HEK293 (cell line): ENCODE results near the gene WDR82.

ENCODE experiments used
- FEZF1 ChIP-seq: fragments of 450-650 bp; formaldehyde crosslinking; IDR thresholded peaks from 2 replicates; pipeline ENCODE4 v1.5.1; 2016; ENCODE audit warnings: missing biosample characterization, missing genetic modification characterization
- GFI1B ChIP-seq: fragments of 450-650 bp; formaldehyde crosslinking; IDR thresholded peaks from 2 replicates; pipeline ENCODE4 v1.5.1; 2016; ENCODE audit warnings: missing biosample characterization, missing genetic modification characterization
- HIC1 ChIP-seq: fragments of 450-650 bp; formaldehyde crosslinking; IDR thresholded peaks from 2 replicates; pipeline ENCODE4 v1.5.1; 2016; ENCODE audit warnings: missing biosample characterization, missing genetic modification characterization
- HOXD13 ChIP-seq: sonication (generic); formaldehyde crosslinking; IDR thresholded peaks from 2 replicates; pipeline ENCODE4 v1.8.0; 2022; ENCODE audit warnings: missing genetic modification reagents, borderline replicate concordance
- INSM2 ChIP-seq: fragments of 450-650 bp; formaldehyde crosslinking; IDR thresholded peaks from 2 replicates; pipeline ENCODE4 v1.5.1; 2016; ENCODE audit warnings: missing biosample characterization, missing genetic modification characterization
- PBX3 ChIP-seq: sonication (generic); formaldehyde crosslinking; IDR thresholded peaks from 2 replicates; pipeline ENCODE4 v1.8.1; 2022; ENCODE audit warnings: mild to moderate bottlenecking, moderate library complexity, missing genetic modification reagents
- PRDM1 ChIP-seq: fragments of 450-650 bp; formaldehyde crosslinking; IDR thresholded peaks from 2 replicates; pipeline ENCODE4; 2016; ENCODE audit warnings: missing biosample characterization, missing genetic modification characterization
- SCRT1 ChIP-seq: fragments of 450-650 bp; formaldehyde crosslinking; IDR thresholded peaks from 2 replicates; pipeline ENCODE4 v1.5.1; 2016; ENCODE audit warnings: missing biosample characterization, missing genetic modification characterization, borderline replicate concordance
- ZBTB1 ChIP-seq: fragments of 450-650 bp; formaldehyde crosslinking; IDR thresholded peaks from 2 replicates; pipeline ENCODE4 v1.5.1; 2016; ENCODE audit warnings: missing biosample characterization, missing genetic modification characterization
- ZBTB21 ChIP-seq: fragments of 450-650 bp; formaldehyde crosslinking; IDR thresholded peaks from 2 replicates; pipeline ENCODE4 v1.5.1; 2017; ENCODE audit warnings: missing biosample characterization, missing genetic modification characterization
- ZEB2 ChIP-seq: fragments of 450-650 bp; formaldehyde crosslinking; IDR thresholded peaks from 2 replicates; pipeline ENCODE4 v1.5.1; 2016; ENCODE audit warnings: missing biosample characterization, missing genetic modification characterization
- ZFP37 ChIP-seq: fragments of 450-650 bp; formaldehyde crosslinking; IDR thresholded peaks from 2 replicates; pipeline ENCODE4 v1.5.1; 2016; ENCODE audit warnings: missing biosample characterization, missing genetic modification characterization
- ZNF112 ChIP-seq: fragments of 450-650 bp; formaldehyde crosslinking; IDR thresholded peaks from 2 replicates; pipeline ENCODE4 v1.5.0; 2017; ENCODE audit warnings: missing biosample characterization, missing genetic modification characterization
- ZNF133 ChIP-seq: fragments of 450-650 bp; formaldehyde crosslinking; IDR thresholded peaks from 2 replicates; pipeline ENCODE4 v1.5.1; 2016; ENCODE audit warnings: missing biosample characterization, missing genetic modification characterization
- ZNF140 ChIP-seq: fragments of 450-650 bp; formaldehyde crosslinking; IDR thresholded peaks from 2 replicates; pipeline ENCODE4 v1.5.1; 2016; ENCODE audit warnings: missing biosample characterization, missing genetic modification characterization
- ZNF292 ChIP-seq: fragments of 450-650 bp; formaldehyde crosslinking; IDR thresholded peaks from 2 replicates; pipeline ENCODE4 v1.5.1; 2016; ENCODE audit warnings: low read depth, missing biosample characterization, missing genetic modification characterization, borderline replicate concordance
- ZNF416 ChIP-seq: fragments of 450-650 bp; formaldehyde crosslinking; IDR thresholded peaks from 2 replicates; pipeline ENCODE4 v1.5.1; 2016; ENCODE audit warnings: missing biosample characterization, missing genetic modification characterization
- ZNF433 ChIP-seq: fragments of 450-650 bp; formaldehyde crosslinking; IDR thresholded peaks from 2 replicates; pipeline ENCODE4 v1.5.1; 2016; ENCODE audit warnings: missing biosample characterization, missing genetic modification characterization, low read depth
- ZNF514 ChIP-seq: fragments of 450-650 bp; formaldehyde crosslinking; IDR thresholded peaks from 2 replicates; pipeline ENCODE4 v1.5.1; 2016; ENCODE audit warnings: missing biosample characterization, missing genetic modification characterization
- ZNF624 ChIP-seq: fragments of 450-650 bp; formaldehyde crosslinking; IDR thresholded peaks from 2 replicates; pipeline ENCODE4 v1.5.1; 2017; ENCODE audit warnings: missing biosample characterization, missing genetic modification characterization
- ZNF639 ChIP-seq: fragments of 450-650 bp; formaldehyde crosslinking; IDR thresholded peaks from 2 replicates; pipeline ENCODE4 v1.5.1; 2016; ENCODE audit warnings: missing biosample characterization, missing genetic modification characterization
- ZNF664 ChIP-seq: fragments of 450-650 bp; formaldehyde crosslinking; IDR thresholded peaks from 2 replicates; pipeline ENCODE4 v1.5.1; 2016; ENCODE audit warnings: missing biosample characterization, missing genetic modification characterization
- ZNF768 ChIP-seq: fragments of 450-650 bp; formaldehyde crosslinking; IDR thresholded peaks from 2 replicates; pipeline ENCODE4 v1.5.1; 2018; ENCODE audit warnings: missing biosample characterization, mild to moderate bottlenecking, missing genetic modification characterization
- ZSCAN5A ChIP-seq: fragments of 450-650 bp; formaldehyde crosslinking; IDR thresholded peaks from 2 replicates; pipeline ENCODE4 v1.5.1; 2016; ENCODE audit warnings: missing biosample characterization, missing genetic modification characterization
- TF ChIP-seq, protein P1 (sequence below): fragments of 450-650 bp; formaldehyde crosslinking; IDR thresholded peaks from 2 replicates; pipeline ENCODE4 v1.5.1; 2016; ENCODE audit warnings: missing biosample characterization, missing genetic modification characterization
- TF ChIP-seq, protein P2 (sequence below): fragments of 450-650 bp; formaldehyde crosslinking; IDR thresholded peaks from 2 replicates; pipeline ENCODE4 v1.5.1; 2016; ENCODE audit warnings: missing biosample characterization, missing genetic modification characterization

Gene WDR82

DNA sequence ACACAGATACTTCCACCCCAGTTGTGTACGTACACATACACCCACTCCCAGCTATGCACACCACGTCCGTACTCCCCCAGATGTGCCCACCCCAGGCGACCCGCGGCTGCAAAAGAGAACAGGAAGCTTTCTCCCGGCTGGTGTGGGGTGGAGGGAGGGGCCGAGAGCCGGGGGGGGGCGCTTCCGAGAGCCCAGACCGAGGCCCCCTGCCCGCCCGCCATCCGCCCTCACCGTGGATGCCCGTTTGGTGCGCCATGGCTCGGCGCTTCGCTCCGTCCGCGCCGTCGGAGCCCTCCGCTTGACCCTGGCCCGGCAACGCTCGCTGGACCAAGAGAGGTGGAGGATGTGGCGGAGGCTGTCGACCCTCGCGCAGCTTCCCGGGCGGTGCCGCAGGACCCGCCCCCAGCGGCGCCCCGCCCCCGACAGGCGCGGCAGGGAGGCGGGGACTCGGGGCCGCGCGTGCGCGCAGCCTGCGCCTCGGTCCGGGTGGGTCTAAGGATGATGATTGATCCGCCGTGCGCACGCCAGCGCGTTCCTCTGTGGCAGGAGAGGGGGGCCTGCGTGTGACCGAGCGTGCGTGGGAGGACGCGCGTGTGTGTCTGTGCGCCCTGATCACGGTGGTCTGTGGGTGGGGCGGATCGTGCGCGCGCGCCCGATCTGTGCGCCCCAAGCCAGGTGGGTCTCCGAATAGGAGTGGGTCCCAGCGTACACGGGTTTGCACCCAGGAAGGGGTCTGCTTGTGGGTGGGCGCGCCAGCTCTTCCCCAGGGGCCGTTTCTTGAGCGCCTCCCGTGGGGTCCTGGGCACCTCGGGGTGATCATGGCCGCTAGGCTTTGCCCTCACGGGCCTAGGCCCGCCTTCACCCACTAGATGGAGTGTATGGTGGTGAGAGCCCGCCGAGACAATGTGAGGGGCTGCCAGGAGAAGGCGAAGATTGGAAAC, 39.4 kb downstream of the WDR82 start, which contains the start of gene TWF2 (continued):
- TF ChIP-seq ZBTB21 (tag by site-specific recombination): no peak
- no peak for TF ChIP-seq ZNF624
- TF ChIP-seq HIC1 (tag by site-specific recombination): peak; percentile 59
- no peak for TF ChIP-seq ZNF140 (tag by site-specific recombination)
- TF ChIP-seq PBX3 (CRISPR knock-in tag): 0 out of 2 replicates have a peak, but pooled peaks have one; percentile 69
- no peak for TF ChIP-seq INSM2
- TF ChIP-seq, protein P1, sequence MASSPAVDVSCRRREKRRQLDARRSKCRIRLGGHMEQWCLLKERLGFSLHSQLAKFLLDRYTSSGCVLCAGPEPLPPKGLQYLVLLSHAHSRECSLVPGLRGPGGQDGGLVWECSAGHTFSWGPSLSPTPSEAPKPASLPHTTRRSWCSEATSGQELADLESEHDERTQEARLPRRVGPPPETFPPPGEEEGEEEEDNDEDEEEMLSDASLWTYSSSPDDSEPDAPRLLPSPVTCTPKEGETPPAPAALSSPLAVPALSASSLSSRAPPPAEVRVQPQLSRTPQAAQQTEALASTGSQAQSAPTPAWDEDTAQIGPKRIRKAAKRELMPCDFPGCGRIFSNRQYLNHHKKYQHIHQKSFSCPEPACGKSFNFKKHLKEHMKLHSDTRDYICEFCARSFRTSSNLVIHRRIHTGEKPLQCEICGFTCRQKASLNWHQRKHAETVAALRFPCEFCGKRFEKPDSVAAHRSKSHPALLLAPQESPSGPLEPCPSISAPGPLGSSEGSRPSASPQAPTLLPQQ (tag by site-specific recombination): peak; percentile 79; the same call in 1 of the 2 replicates
- no peak for TF ChIP-seq ZNF133
- TF ChIP-seq HOXD13 (CRISPR knock-in tag): no peak
- TF ChIP-seq ZNF514 (tag by site-specific recombination): no peak
- TF ChIP-seq, protein P2, sequence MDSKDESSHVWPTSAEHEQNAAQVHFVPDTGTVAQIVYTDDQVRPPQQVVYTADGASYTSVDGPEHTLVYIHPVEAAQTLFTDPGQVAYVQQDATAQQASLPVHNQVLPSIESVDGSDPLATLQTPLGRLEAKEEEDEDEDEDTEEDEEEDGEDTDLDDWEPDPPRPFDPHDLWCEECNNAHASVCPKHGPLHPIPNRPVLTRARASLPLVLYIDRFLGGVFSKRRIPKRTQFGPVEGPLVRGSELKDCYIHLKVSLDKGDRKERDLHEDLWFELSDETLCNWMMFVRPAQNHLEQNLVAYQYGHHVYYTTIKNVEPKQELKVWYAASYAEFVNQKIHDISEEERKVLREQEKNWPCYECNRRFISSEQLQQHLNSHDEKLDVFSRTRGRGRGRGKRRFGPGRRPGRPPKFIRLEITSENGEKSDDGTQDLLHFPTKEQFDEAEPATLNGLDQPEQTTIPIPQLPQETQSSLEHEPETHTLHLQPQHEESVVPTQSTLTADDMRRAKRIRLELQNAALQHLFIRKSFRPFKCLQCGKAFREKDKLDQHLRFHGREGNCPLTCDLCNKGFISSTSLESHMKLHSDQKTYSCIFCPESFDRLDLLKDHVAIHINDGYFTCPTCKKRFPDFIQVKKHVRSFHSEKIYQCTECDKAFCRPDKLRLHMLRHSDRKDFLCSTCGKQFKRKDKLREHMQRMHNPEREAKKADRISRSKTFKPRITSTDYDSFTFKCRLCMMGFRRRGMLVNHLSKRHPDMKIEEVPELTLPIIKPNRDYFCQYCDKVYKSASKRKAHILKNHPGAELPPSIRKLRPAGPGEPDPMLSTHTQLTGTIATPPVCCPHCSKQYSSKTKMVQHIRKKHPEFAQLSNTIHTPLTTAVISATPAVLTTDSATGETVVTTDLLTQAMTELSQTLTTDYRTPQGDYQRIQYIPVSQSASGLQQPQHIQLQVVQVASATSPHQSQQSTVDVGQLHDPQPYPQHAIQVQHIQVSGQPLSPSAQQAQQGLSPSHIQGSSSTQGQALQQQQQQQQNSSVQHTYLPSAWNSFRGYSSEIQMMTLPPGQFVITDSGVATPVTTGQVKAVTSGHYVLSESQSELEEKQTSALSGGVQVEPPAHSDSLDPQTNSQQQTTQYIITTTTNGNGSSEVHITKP: no peak; the same call in 1 of the 2 replicates
- no peak for TF ChIP-seq GFI1B (tag by site-specific recombination)
- no peak for TF ChIP-seq SCRT1
- no peak for TF ChIP-seq ZNF768 (tag by site-specific recombination)
- no peak for TF ChIP-seq ZNF433 (tag by site-specific recombination)
- no peak for TF ChIP-seq ZFP37 (tag by site-specific recombination)
- TF ChIP-seq ZEB2 (tag by site-specific recombination): no peak; the same call in 1 of the 2 replicates
- no peak for TF ChIP-seq FEZF1 (tag by site-specific recombination)
- TF ChIP-seq ZNF639 (tag by site-specific recombination): no peak
- no peak for TF ChIP-seq ZNF112
- TF ChIP-seq ZNF292 (tag by site-specific recombination): no peak
- no peak for TF ChIP-seq PRDM1
- no peak for TF ChIP-seq ZNF416
- TF ChIP-seq ZBTB1 (tag by site-specific recombination): no peak
- TF ChIP-seq ZSCAN5A (tag by site-specific recombination): no peak
- TF ChIP-seq ZNF664: no peak
